Spleen (tissue), 11 donors: ENCODE results near the gene B3GAT1. TPM values are rescaled to one million over a fixed set of nuclear protein-coding genes. Genes with fewer than 3 reads are reported as not detected.

Experiments used
- DNase-seq: peaks from one replicate; pipeline ENCODE4 v3.0.0-alpha.2; 2020
- H3K27ac ChIP-seq, 8 donors: fragments of 200-600 bp; sonication (generic) in 7 of 8; 1 replicate in 4 of 8; 2 replicates in 4 of 8; pipeline versions ENCODE4 v1.5.0 to v1.8.0; 2016 to 2021; ENCODE audit warnings: inconsistent platforms in 4 of 8, mild to moderate bottlenecking in 4 of 8, moderate library complexity in 1 of 8
- H3K27me3 ChIP-seq, 7 donors: fragments of 200-600 bp; sonication (generic) in 6 of 7; replicated peaks in 1 of 7; 1 replicate in 4 of 7; 2 replicates in 3 of 7; pipeline versions ENCODE4 v1.5.0 to v1.8.0; 2016 to 2021; ENCODE audit warnings: inconsistent platforms in 3 of 7, mild to moderate bottlenecking in 1 of 7
- H3K36me3 ChIP-seq, 6 donors: fragments of 200-600 bp; sonication (generic) in 5 of 6; 1 replicate in 4 of 6; 2 replicates in 2 of 6; pipeline versions ENCODE4 v1.5.0 to v1.8.0; 2016 to 2021; ENCODE audit warnings: inconsistent platforms in 2 of 6
- H3K4me1 ChIP-seq, 6 donors: fragments of 200-600 bp; sonication (generic) in 5 of 6; 1 replicate in 3 of 6; 2 replicates in 3 of 6; pipeline versions ENCODE4 v1.5.0 to v1.8.0; 2016 to 2021; ENCODE audit warnings: inconsistent platforms in 3 of 6
- H3K4me3 ChIP-seq, 8 donors: fragments of 200-600 bp; sonication (generic) in 7 of 8; 1 replicate in 4 of 8; 2 replicates in 4 of 8; pipeline versions ENCODE4 v1.5.0 to v1.8.0; 2016 to 2021; ENCODE audit warnings: inconsistent platforms in 4 of 8, mild to moderate bottlenecking in 4 of 8, moderate library complexity in 2 of 8
- H3K9me3 ChIP-seq, 8 donors: fragments of 200-600 bp; sonication (generic) in 7 of 8; 1 replicate in 4 of 8; 2 replicates in 4 of 8; pipeline versions ENCODE4 v1.5.0 to v1.8.0; 2016 to 2021; ENCODE audit warnings: inconsistent platforms in 4 of 8
- POLR2A ChIP-seq, 3 donors: fragments of 450-650 bp; IDR thresholded peaks; one replicate each; pipeline ENCODE4 v1.5.1; 2017; ENCODE audit warnings: antibody characterized with exemption in 3 of 3, mild to moderate bottlenecking in 1 of 3
- POLR2AphosphoS5 ChIP-seq, 3 donors: sonication (generic); formaldehyde crosslinking; IDR thresholded peaks; one replicate each; pipeline ENCODE4 v1.5.1; 2017; ENCODE audit warnings: antibody characterized with exemption in 3 of 3
- WGBS, 5 donors: extraction: QIAGEN DNeasy Blood & Tissue Kit in 3 of 5; methylation state at CpG; one replicate each; pipeline versions ENCODE4 v1.1.5 to v1.1.7; 2013 to 2018; 5-methylcytosine and 5-hydroxymethylcytosine counted together
- intact Hi-C: fragments of 100-400 bp; cut with DNase I; formaldehyde crosslinking; loops from one replicate; pipeline ENCODE4 v1.15.0; 2023; ENCODE audit warnings: low total_unique reads
- polyA plus RNA-seq, 3 donors: library from polyadenylated mRNA; stranded (reverse); fragments of 200-250 nt; gene quantifications; one replicate each; pipeline ENCODE4 v1.2.1, GENCODE V29; 2013
- total RNA-seq, 7 donors: library from RNA; depleted of rRNA in 3 of 7; stranded (reverse); fragments of >200 nt in 3 of 7; fragmentation: NEBNext Ultra II Directional in 4 of 7; extraction: Animal tissue kit (Norgen Biotek cat#: 25700) in 4 of 7; gene quantifications; one replicate each; pipeline versions ENCODE4 v1.1.0 to v1.2.1, GENCODE V29; 2016 to 2021
- TF ChIP-seq, protein P1 (sequence below), 11 experiments: fragments of 200-600 bp in 7 of 11; fragments of 450-650 bp in 4 of 11; sonication (generic) in 4 of 11; IDR thresholded peaks in 8 of 11; conservative IDR thresholded peaks in 3 of 11; 1 replicate in 7 of 11; 2 replicates in 4 of 11; pipeline versions ENCODE4 v1.4.0 to v1.8.0; 2016 to 2021; ENCODE audit warnings: antibody characterized with exemption in 11 of 11, inconsistent platforms in 4 of 11, mild to moderate bottlenecking in 1 of 11
- donor health status: healthy with polysubstance abuse.
- donor health status: DM: no; HTN: no; CAD: no; lungs with moderate emphysema.
- donor health status: DM: no; HTN: no; CAD: no.
- donor health status: Bipolar disorder and iron deficiency.
- donor health status: healthy.
- donor health status: DM: no; HTN: no; CAD: no.
- donor health status: DM: yes; HTN: yes; CAD: no.

The B3GAT1 gene
- total and polyA plus RNA-seq, 10 donors, result 0.43 to 4.0 (median 1.6) TPM

DNA sequence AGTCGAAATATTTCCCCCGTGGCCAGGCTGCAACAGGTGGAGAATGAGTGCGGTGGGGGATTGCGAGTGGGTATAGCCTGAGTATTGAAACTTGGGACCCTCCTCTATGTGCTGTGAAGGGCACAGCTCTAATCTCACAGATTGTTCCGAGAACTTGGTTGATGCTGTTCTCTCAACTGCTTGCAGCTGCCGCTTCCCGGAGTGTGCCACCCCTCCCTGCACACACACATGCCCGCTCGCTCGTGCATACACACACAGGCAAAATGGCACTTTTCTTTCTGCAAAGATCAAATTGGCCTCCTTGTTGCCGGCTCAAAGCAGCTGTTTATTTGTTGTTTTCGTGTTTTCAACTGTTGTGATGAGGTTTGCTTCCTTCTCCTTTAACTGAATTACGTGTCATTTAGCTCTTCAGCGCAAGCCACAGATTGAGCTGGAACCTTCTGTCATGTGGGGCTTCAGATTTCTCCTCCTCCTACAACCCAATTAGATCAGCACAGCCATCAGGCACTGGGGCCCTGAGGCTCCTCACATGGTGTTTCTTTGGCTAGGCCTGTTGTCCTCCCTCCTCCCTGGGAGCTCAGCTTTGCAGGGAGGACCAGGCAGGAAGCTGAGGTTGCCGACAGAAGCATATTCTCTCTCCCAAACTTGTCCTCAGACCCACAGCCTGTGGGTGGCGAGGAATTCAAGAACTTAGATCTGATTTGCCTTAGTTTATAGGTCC, 13.9 kb upstream of the B3GAT1 start:
- intact Hi-C loops, result no loop called here
- Histone ChIP-seq H3K9me3 (no peaks in the 10 kb centered on the region), H3K27me3 (peaks cover 0 to 23% (median 0%) of the 10 kb centered on the region in 7 donors), H3K27ac (no peak overlapping the region), H3K4me1 (no peaks in the 10 kb centered on the region), H3K4me3 (no peak overlapping the region), H3K36me3 (no peaks in the 10 kb centered on the region)
- 76 to 83% (median 78%) methylated on average over 16 of the region's 16 CpGs for WGBS, 5 donors
- no peak for TF ChIP-seq POLR2A (IDR thresholded peaks at IDR 0.05)
- TF ChIP-seq, protein P1, sequence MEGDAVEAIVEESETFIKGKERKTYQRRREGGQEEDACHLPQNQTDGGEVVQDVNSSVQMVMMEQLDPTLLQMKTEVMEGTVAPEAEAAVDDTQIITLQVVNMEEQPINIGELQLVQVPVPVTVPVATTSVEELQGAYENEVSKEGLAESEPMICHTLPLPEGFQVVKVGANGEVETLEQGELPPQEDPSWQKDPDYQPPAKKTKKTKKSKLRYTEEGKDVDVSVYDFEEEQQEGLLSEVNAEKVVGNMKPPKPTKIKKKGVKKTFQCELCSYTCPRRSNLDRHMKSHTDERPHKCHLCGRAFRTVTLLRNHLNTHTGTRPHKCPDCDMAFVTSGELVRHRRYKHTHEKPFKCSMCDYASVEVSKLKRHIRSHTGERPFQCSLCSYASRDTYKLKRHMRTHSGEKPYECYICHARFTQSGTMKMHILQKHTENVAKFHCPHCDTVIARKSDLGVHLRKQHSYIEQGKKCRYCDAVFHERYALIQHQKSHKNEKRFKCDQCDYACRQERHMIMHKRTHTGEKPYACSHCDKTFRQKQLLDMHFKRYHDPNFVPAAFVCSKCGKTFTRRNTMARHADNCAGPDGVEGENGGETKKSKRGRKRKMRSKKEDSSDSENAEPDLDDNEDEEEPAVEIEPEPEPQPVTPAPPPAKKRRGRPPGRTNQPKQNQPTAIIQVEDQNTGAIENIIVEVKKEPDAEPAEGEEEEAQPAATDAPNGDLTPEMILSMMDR (IDR thresholded peaks at IDR 0.05 in 8 of 11, conservative IDR thresholded peaks at IDR 0.05 in 3 of 11), result no peak
- TF ChIP-seq POLR2AphosphoS5 (IDR thresholded peaks at IDR 0.05), result no peak
- DNase-seq, result peak; percentile 30

DNA sequence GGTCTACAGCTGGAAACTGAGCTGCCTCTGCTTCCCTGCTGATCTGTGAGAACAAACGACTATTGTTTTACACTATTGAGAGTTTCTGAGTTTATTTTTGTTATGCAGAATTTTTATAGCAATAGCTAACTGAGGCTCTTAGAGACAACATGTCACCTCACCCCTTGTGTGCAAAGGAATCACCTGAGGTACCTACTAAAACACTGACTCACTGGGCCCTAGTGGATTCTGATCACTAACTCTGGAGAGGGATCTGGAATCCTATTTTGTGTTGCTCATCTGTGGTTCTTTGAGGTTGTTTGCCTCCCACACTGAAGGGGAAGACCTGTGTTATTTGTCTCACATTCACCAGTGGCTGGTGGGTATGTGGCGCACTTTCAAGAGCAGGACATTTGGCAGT, 13.4 kb upstream of the B3GAT1 start:
- H3K27me3 ChIP-seq, result peaks cover 0 to 23% (median 0%) of the 10 kb centered on the region in 7 donors
- H3K9me3 ChIP-seq, result no peaks in the 10 kb centered on the region
- no peak overlapping the region for H3K4me3 ChIP-seq
- H3K36me3 ChIP-seq, result no peaks in the 10 kb centered on the region
- H3K27ac ChIP-seq, result no peak overlapping the region
- TF ChIP-seq, protein P1 (IDR thresholded peaks at IDR 0.05 in 8 of 11, conservative IDR thresholded peaks at IDR 0.05 in 3 of 11), result no peak
- TF ChIP-seq POLR2AphosphoS5 (IDR thresholded peaks at IDR 0.05) (no peak), POLR2A (IDR thresholded peaks at IDR 0.05) (no peak)
- intact Hi-C loops, result no loop called here
- H3K4me1 ChIP-seq, result no peaks in the 10 kb centered on the region
- no peak for DNase-seq
- WGBS, 5 donors, result 58 to 79% (median 69%) methylated on average over 2 of the region's 2 CpGs

DNA sequence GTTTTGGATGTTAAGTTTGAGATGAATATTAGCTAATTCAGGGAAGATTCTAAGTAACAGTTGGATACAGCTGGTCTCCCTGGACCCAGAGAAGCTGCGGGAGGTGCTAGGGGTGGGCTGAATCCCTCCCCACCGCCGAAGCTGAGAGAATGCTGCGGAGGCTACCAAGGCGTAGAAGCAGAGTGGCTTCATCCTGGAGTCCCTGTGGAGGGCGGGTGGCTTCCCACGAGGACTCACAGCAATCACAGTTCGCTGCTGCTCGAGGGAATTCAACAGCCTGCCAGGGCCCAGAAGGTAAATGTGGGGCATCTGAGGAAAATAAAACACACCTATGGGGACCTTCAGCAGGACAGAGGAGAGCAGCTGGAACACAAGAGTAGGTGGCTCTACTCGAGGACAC, 11.1 kb upstream of the B3GAT1 start:
- WGBS, 5 donors, result 75 to 83% (median 77%) methylated on average over 10 of the region's 10 CpGs
- Histone ChIP-seq H3K27ac (no peak overlapping the region), H3K27me3 (peaks cover 0 to 12% (median 0%) of the 10 kb centered on the region in 7 donors), H3K4me1 (no peaks in the 10 kb centered on the region), H3K9me3 (no peaks in the 10 kb centered on the region), H3K4me3 (no peak overlapping the region), H3K36me3 (no peaks in the 10 kb centered on the region)
- TF ChIP-seq, protein P1 (IDR thresholded peaks at IDR 0.05 in 8 of 11, conservative IDR thresholded peaks at IDR 0.05 in 3 of 11), result no peak
- TF ChIP-seq POLR2A (IDR thresholded peaks at IDR 0.05) (no peak), POLR2AphosphoS5 (IDR thresholded peaks at IDR 0.05) (no peak)
- DNase-seq, result peak; percentile 34
- intact Hi-C loops, result loop anchor here (5.0 kb wide), 1 partner anchor 209 kb away; no protein-coding TSS in a partner anchor
